ENCODE data around the gene FNDC7.
"Not testable (repeated sequence)": the region's sequence is repeated elsewhere in the genome, so short reads cannot be mapped to it uniquely, and the experiment has no call there.

Gene FNDC7

GRCh38 chr1:108699375-108700332 is 13.1 kb upstream of the FNDC7 start:
- DNase-seq (ENCODE audit: low read depth) = no peak

- DNase-seq (ENCODE audit: low read depth) = no peak
Measured at GRCh38 chr1:108701176-108701849, 11.4 kb upstream of the FNDC7 start.

GRCh38 chr1:108702109-108702508 is 10.6 kb upstream of the FNDC7 start:
- not testable (repeated sequence) for DNase-seq (ENCODE audit: low read depth)

DNA sequence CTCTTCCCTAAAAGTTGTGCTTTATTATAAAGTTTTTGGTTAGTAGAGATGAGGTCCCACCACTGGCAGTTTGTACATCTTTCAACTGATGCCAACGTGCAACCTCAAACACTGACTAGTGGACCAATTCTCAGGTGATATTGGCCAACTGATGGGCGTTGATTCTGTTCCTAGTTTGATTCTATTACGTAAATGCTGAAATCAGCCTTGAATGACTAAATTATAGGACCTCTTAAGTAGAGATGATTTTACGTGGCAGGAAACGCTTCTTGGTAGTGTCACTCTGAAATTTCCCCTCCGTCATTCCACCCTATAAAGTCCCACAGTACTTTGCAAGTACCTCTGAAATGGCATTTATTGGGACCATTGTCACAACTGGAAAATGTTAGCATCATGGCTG is 8.8 kb upstream of the FNDC7 start:
- DNase-seq (ENCODE audit: low read depth) = no peak

DNA sequence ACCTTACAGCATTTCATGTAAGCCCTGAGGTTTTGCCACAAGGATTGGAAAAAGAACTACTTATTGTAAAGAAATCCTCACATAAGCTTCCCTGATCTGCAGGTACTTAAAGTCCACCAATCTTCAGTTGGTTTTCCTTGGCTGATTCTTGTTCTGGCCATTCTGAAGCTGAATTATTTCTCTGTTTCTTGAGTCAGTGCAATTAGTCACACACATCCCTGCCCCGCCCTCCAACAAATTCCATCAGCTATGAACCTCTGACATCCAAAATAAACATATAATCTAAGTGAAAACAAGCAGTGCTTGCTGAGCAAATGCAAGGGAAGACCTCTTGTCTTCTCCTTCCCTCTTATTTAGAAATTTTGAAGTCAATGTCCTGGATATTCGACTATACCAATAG is 8.2 kb upstream of the FNDC7 start:
- no peak for DNase-seq (ENCODE audit: low read depth)

DNA sequence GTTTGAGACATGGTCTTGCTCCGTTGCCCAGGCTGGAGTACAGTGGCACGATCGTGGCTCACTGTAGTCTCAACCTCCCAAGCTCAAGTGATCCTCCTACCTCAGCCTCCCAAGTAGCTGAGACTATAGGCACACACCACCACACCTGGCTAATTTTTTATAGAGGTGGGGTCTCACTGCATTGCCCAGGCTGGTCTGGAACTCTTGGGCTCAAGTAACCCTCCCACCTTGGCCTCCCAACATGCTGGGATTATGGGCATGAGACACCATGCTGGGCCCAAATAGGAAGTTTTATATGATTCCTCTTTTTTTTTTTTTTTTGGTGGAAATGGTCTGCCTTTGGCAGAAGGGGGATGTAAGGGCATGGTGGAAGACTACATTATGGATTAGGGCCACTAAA is 6.1 kb upstream of the FNDC7 start:
- no peak for DNase-seq (ENCODE audit: low read depth)

- peak; percentile 22 for DNase-seq (ENCODE audit: low read depth)
Measured at GRCh38 chr1:108708691-108709660, 3.7 kb upstream of the FNDC7 start.

- no peak for DNase-seq (ENCODE audit: low read depth)
Measured at GRCh38 chr1:108715932-108716331, 3.2 kb downstream of the FNDC7 start.

GRCh38 chr1:108716437-108717230 is 3.9 kb downstream of the FNDC7 start:
- DNase-seq (ENCODE audit: low read depth) = no peak

DNA sequence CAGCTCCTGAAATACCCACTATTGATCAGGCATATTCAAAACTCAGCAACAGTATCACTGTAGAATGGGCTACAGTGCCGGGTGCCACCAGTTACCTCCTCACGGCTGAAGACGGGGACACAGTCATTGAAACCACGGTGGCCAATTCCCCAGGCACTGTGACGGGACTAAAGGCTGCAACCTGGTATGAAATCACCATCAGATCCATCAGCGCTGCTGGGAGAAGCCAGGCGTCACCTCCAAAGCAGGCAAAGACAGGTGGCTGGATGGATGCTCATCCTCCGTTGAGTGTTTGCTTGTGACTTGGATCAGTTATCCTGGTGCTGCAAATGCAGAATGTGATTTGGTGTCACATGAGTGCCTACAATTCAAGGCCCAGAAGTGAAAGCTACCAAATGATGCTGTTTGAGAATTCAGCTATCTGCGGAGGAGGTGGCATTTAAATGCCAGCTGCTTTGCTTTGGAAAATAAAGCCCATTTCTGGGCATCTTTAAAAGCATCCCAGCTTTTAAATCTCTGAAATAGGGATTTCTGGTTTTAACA is 5.1 kb downstream of the FNDC7 start:
- DNase-seq (ENCODE audit: low read depth) = no peak

DNA sequence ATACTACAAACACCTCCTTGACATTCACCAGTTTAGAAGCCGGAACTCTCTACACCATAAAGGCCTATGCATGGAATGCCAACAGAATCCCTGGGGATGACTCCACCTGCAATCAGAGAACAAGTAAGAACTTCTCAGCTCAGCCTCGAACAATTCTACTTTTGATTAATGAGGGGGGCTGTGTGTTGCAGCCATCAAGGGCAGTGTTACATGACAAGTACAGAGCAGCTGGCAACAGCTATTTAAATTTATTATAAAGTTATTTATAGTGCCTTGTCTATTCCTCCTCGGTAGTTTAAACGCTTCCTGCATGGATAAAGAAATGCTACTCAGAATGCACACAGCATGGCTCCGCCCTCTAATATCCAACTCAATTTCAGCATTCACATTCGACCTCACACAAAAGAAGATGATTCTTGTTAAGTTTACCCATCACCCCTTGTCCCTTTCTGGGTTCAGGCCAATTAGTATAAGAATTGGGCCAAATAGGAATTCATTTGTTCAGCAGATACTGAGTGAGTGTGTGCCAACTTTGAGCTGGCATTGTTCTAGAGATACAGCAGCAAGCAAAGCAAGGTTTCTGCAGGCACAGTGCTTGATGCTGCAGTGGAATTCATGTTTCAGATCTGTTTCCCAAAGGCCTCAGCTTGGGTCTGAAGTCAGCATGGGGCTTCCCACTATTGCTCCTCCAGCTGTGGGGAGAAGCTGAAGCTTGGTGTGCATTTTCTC is 6.4 kb downstream of the FNDC7 start:
- no peak for DNase-seq (ENCODE audit: low read depth)

- no peak for DNase-seq (ENCODE audit: low read depth)
Measured at GRCh38 chr1:108719656-108720435, 7.1 kb downstream of the FNDC7 start.

DNA sequence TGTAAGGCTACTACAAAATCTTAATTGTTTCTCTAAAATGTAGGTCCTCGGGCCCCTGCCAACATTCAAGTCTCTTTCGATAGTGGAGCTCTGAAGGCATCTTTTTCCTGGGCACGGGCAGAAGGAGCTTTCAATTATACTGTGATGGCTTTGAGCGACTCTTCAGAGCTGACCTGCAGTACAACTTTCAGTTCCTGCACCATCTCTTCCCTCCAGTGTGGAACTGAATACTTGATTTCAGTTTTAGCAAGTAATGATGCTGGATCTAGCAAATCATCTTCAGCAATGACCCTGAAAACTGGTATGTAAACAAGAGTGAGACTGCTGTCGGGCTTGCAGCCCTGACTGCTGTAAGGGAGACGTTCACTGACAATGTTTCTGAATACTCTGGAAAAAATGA is 9.6 kb downstream of the FNDC7 start:
- no peak for DNase-seq (ENCODE audit: low read depth)

GRCh38 chr1:108725906-108726305 is 13.2 kb downstream of the FNDC7 start:
- no peak for DNase-seq (ENCODE audit: low read depth)

DNA sequence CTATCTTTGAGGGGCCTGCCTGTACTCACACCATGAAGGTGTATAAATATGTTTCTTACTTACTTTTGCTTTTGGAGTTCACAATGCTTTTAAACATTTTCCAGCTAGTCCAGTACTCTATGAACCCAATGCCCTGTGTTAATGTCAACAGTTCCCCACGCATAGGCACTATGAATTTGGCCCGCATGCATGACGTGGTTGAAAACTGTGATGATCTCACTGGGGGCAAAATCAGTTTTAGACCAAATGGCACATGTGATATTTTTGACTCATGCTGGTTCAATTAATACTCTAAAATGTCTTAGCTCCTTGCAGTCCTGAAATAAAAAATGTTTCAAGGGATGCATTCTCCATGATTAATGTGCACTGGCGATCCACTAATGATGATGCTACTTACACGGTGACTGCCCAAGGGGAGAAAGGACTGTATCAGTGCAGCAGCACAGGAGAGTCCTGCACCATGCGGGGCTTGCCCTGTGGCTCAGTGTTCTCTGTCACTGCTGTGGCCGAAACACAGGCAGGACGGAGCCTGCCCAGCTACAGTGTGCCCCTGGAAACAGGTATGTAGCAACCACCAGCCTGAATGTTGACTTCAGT is 15.7 kb downstream of the FNDC7 start:
- no peak for DNase-seq (ENCODE audit: low read depth)

- DNase-seq (ENCODE audit: low read depth) = no peak
Measured at GRCh38 chr1:108729481-108729880, 16.8 kb downstream of the FNDC7 start.

DNA sequence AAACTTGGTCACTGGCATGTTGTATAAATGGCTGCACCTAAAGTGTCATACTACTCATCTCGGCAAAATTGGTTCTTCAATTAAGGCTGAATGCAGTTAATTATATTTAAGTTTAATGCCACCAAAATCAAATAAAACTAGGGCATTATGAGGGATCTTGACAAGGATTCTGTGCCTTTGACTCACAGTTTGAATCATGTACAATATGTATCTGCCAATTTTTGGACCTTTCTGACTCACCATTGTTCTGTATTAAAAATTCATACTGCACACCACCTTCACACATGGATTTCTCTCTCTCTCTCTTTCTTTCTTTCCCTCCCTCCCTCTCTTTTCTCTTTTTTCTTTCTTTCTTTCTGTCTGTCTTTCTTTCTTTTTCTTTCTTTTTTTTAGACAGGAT is 19.7 kb downstream of the FNDC7 start:
- DNase-seq (ENCODE audit: low read depth) = no peak

DNA sequence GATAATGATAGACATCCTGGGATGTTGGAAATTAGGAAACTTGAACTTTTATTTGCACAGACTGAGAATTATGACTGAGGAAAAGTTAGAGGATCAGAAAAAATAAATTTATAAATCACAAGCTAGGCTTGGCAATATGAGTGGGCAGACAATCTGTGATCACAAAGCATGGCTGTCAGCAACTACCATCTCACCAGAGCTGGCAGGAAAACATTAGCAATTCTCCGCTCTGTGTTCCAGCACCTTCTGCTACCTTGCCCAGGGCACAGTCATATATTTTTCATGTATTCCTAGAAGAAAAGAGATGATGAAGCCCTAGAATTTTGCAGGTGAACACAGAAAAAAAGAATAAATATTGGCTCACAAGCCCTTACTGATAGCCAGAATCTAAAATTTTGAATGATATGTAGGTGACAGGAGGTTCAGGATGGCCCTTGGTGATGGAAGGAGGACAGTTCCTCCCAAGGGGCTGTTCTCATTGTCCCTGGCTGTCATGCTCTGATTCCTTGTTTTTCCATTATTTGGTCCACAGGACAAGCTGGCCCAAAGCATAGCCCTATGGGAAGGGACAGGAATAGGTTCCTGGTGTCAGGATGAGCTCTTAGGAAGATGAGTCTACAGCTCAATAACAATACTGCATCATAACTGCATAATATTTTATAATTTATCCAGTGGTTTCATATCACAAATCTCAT is 21.6 kb downstream of the FNDC7 start:
- no peak for DNase-seq (ENCODE audit: low read depth)

DNA sequence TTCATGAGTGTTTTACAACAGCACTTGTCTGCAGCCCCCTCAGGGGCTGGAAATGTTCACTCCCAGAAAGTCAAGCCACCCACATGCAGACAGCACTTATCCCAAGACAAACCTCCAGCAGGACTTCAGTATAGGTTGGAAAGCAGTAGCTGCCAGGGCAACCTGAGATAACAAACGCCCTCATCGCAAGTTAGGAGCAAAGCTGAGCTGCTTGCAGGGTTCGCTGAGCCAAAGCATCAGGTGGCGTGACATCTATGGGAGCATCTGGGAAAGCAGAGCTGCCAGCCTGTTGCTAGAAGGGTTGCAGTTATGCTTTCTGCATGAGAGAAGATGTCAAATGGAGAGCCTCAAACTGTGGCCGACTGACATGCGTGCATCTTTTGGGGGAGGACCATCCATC is 29.5 kb downstream of the FNDC7 start:
- DNase-seq (ENCODE audit: low read depth) = no peak
